Activated CD4-positive, alpha-beta T cell treated with anti-CD3 and anti-CD28 coated beads, Interleukin-2, Interleukin-6, amounts not matched to agents 100 ng/mL and 50 ng/mL, durations not matched to agents 16 hours and 8 hours (primary cell): Measurements from ENCODE around the gene NCAN.
"Not testable (repeated sequence)": the region's sequence is repeated elsewhere in the genome, so short reads cannot be mapped to it uniquely, and the experiment has no call there.

Experiments
- DNase-seq: peaks from one replicate; pipeline ENCODE4 v3.0.0-alpha.2; 2020

The NCAN gene

DNA sequence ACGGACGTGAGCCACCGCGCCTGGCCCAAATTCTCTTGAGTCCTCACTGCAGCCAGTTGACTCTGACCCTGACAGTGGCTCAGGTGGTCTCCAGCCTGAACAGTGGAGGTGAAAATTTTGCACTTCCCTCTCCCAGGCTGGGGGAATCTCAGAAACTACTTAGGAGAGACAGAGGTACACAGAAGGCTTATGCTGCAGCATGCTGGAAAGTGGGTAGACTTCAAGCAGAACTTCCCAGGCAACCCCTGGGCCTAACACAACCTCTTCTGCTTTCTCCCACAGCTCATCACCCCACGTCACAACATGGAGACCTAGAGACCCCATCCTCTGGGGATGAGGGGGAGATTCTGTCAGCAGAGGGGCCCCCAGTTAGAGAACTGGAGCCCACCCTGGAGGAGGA, 14.4 kb downstream of the NCAN start:
- DNase-seq: no peak

GRCh38 chr19:19226663-19227062, 14.9 kb downstream of the NCAN start:
- DNase-seq: no peak

- no peak for DNase-seq
Measured at GRCh38 chr19:19227217-19227616, 15.5 kb downstream of the NCAN start.

DNA sequence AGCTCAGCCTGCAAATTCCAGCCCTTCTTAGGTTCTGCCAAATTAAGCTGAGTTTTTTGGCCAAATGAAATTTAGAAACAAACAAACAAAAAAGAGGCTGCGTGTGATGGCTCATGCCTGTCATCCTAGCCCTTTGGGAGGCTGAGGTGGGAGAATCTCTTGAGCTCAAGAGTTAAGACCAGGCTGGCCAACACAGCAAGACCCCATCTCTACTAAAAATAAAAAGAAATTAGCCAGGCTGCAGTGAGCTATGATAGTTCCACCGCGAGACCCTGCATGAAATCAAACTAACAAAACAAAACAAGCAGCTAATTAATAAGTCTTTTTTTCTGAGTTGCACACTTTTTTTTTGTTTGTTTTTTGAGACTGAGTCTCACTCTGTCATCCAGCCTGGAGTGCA, 17.9 kb downstream of the NCAN start:
- DNase-seq: no peak

GRCh38 chr19:19230999-19231398, 19.2 kb downstream of the NCAN start:
- no peak for DNase-seq

- DNase-seq: no peak
Measured at GRCh38 chr19:19232261-19232721, 20.5 kb downstream of the NCAN start.

DNA sequence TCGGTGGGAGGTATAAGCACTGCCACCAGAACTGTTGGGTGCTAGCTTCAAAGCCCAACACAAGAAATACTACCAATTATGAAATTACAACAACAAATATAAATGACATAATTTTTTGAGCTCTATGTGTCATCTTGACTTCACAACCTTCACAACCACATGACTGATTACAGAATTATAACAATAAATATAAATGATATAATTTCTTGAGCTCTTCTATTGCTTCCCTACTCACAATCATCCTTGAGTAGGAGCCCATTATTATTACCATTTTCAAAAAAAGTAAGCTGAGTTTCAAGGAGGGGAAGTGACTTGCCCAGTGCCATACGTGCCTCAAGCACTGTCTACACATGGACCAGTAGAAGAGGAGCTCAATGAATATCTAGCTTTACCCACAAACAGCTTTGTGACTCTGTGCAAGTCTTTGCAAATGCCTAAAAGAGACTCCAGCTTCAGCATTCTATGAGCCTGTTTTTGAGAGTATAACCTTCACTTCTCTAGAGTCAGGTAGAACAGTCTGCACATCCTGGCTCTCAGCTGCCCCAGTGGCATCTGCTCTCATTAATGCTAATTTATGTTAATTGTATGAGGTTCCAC, 22.6 kb downstream of the NCAN start:
- DNase-seq: no peak

DNA sequence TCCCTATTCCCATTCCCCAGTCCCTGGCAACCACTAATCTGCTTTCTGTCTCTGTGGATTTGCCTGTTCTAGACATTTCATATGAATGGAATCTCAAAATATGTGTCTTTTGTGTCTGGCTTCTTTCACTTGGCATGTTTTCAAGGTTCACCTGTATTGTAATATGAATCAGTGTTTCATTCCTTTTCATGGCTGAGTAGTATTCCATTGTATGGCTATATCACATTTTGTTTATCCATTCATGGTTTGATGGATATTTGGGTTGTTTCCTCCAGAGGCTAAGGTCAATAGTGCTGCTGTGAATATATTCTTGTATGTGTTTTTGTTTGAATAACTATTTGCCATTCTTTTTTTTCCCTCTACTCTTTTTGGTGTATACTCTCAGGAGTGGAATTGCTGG, 24.4 kb downstream of the NCAN start:
- no peak for DNase-seq

DNA sequence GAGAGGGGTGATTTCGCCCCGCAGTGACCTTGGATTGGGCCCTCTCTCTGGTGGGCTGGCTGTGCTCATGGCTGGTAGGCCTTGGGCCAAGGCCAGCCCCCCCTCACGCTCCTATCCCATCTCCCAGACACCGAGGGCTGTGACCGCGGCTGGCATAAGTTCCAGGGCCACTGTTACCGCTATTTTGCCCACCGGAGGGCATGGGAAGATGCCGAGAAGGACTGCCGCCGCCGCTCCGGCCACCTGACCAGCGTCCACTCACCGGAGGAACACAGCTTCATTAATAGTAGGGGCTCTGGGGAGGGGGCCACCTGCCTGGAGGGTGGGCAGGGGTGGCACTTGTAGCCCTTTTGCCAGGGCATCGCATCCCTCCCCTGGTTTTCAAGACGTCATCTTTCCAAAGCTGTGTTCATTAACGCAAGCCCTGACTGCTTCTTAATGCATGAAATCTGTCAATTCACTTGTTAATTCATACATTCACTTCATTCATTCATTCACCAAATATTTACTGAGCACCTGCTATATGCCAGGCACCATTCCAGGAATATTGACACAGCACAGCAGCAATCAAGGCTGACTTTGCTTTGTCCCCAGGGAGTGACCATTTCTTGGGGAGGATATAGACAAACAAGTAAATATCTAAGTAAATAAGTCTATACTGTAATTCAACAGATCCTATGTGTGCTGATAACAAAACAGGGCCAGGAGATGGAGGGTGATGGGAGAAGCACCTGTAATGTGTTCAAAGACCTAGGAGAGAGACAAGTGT, 26.6 kb downstream of the NCAN start:
- DNase-seq: no peak

DNA sequence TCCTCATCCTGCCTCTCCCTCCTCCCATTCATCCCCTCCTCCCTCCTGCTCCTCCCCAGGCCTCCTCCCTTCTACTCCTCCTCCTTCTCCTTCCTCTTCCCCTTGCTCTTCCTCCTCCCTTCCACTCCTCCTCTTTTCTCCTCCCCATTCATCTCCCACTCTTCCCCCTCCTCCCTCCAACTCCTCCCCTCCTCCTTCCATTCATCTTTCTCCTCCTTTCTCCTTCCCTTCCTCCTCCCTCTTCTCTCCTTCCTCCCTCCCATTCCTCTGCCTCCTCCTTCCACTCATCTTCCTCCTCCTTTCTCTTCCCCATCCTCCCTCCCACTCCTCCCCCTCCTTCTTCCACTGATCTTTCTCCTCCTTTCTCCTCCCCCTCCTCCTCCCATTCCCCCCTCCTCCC, 27.9 kb downstream of the NCAN start:
- no peak for DNase-seq

DNA sequence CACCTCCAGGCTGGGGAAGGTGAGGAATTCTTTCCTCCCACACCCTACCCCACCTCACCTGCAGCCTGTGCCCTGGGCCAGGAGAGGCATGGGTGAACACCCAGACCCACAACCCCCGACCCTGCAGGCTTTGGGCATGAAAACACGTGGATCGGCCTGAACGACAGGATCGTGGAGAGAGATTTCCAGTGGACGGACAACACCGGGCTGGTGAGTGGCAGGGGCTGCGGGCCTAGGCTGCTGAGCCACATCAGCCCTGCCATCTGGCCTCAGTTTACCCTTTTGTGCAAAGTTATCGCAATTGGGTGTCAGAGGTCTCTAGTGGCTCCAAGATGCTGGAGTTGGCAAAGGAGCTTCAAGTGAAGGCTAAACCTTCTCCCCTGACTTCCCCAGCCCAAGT, 28.7 kb downstream of the NCAN start:
- no peak for DNase-seq

- no peak for DNase-seq
Measured at GRCh38 chr19:19250196-19250801, 38.5 kb downstream of the NCAN start.

- DNase-seq: not testable (repeated sequence)
Measured at GRCh38 chr19:19253409-19253808, 41.7 kb downstream of the NCAN start.

DNA sequence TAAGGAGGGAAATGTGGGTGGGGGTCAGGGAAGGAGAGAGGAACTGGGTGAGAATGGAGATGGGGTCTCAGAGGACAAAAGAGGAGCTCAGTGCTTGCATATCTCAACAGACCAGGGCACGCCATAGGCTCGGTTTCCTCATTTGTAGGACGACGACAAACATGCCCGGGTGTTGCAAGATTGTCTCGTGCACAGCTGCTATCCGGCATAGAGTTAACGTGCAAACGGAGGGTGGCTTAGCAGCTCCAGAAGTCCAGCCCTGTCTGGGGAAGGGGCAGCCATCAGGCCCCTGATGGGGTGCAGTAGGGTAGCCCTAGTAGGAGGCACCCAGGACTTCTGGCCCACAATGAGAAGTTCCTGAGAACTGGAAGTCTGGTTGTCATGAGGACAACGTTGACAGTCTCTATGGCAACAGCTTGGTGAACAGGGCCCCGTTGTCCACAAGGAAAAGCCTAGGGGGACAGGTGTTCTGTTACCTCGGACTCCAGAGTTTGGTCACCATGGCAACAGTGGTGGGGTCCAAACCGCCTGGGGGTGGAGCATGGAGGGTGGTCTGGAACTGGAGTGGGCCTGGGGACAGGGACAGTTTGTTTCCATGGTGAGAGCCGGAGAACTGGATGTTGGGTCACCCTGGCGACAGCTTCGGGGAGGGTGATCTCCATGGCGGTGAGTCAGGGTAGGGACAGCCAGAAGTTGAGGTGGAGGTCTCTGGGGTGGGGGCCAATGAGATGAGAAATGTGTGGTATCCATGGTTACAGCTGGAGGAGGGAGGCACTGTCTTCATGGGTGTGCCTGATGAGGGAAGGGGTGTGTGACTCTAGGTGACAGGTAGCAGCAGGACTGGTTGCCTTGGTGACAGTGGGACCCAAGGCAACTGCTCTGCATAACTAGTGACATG, 44.6 kb downstream of the NCAN start:
- DNase-seq: no peak

GRCh38 chr19:19257137-19257536, 45.4 kb downstream of the NCAN start:
- DNase-seq: no peak

- no peak for DNase-seq
Measured at GRCh38 chr19:19257836-19258588, 46.3 kb downstream of the NCAN start.

DNA sequence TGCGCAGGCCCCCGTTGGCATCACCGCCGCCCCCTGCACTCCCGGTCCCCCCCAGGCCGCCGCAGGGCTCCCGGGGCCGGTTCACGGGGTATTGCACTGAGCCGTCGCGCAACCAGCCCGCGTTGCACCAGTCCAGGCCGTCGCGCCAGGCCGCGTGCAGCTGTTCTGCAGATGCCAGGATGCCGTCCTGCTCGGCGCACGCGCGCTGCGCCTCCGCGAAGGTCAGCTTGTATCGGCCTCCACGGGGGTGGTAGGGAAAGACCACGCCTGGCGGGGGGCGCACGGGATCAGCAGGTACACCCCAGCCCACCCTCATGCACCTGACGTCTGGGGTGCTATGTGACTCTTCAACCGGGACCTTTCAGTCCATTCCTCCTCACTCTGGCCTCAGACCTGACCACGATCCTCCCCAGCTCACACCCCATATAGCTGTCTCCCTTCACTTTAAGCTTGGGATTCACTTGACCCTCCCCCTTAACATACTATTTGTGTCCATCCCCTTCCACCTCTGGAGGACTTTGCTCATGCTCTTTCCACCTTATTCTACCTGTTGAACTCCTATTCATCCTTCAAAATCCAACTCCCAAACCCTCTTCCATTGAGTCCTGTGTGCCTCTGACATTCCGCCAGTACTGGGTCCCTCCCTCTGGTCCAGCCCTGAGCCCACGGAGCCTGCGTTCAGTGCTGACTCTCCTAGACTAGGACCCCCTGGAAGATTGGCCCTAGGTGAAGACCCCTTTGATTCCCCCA, 47.0 kb downstream of the NCAN start:
- DNase-seq: no peak

GRCh38 chr19:19259741-19260140, 48.0 kb downstream of the NCAN start:
- peak; percentile 13 for DNase-seq

GRCh38 chr19:19260417-19261214, 48.9 kb downstream of the NCAN start:
- DNase-seq: no peak

- no peak for DNase-seq
Measured at GRCh38 chr19:19261350-19262189, 49.8 kb downstream of the NCAN start.
